A549 (cell line): ENCODE data around the gene SLC30A3. TPM values are rescaled to one million over a fixed set of nuclear protein-coding genes. Genes with fewer than 3 reads are reported as not detected.

Experiments
- ATAC-seq, 2 experiments: fragments of 200-7000 bp in 1 of 2; fragments of >200 bp in 1 of 2; cut with Nextera tagmentation in 1 of 2; cut with Tn5 transposase in 1 of 2; 3 replicates each; pipeline versions ENCODE4 v1.8.0 to v1.9.1; 2018 to 2020; ENCODE audit warnings: mild to moderate bottlenecking in 1 of 2, moderate library complexity in 1 of 2
- CTCF ChIA-PET: fragments of 300-600 bp; sonication (Branson Sonifier 250); formaldehyde crosslinking; extraction: SDS; loops from one replicate; lab custom pipeline; 2021; ENCODE audit warnings: antibody characterized with exemption, inconsistent platforms; lab: Yijun Ruan, JAX
- POLR2A ChIA-PET: fragments of 350-600 bp; formaldehyde crosslinking; extraction: SDS; loops from one replicate; lab custom pipeline; 2021; ENCODE audit warnings: antibody characterized with exemption, inconsistent platforms; lab: Yijun Ruan, JAX
- DNase-seq, 2 experiments: peaks; one replicate each; pipeline versions ENCODE4 v3.0.0 to v3.0.0-alpha.2; 2011 to 2016; ENCODE audit warnings: low read depth in 1 of 2, low spot score in 1 of 2
- FAIRE-seq: peaks from 2 replicates; lab custom pipeline; 2011; peaks lifted over from hg19 to GRCh38; lab: Jason Lieb, UNC
- H3K27ac ChIP-seq, 2 experiments: fragments of >200 bp; sonication (Bioruptor Twin); formaldehyde crosslinking; 3 replicates each; pipeline ENCODE4 v1.5.1; 2016 to 2017
- H3K4me1 ChIP-seq: fragments of >200 bp; sonication (Bioruptor Twin); formaldehyde crosslinking; 3 replicates; pipeline ENCODE4 v1.6.1; 2016
- H3K4me2 ChIP-seq: fragments of >200 bp; sonication (Bioruptor Twin); formaldehyde crosslinking; 3 replicates; pipeline ENCODE4 v1.6.1; 2016
- H3K4me3 ChIP-seq: fragments of >200 bp; sonication (Bioruptor Twin); formaldehyde crosslinking; 3 replicates; pipeline ENCODE4 v1.5.1; 2016
- H3K9me3 ChIP-seq: fragments of >200 bp; sonication (Bioruptor Twin); formaldehyde crosslinking; 3 replicates; pipeline ENCODE4 v1.6.1; 2016
- ATOH8 ChIP-seq: fragments of 250-450 bp; sonication (Bioruptor Pico); IDR thresholded peaks from 2 replicates; pipeline ENCODE4 v1.5.0; 2020; ENCODE audit warnings: low read depth, mild to moderate bottlenecking, moderate library complexity
- BCL3 ChIP-seq: fragments of >200 bp; sonication (Bioruptor Twin); formaldehyde crosslinking; IDR thresholded peaks from 3 replicates; pipeline ENCODE4 v1.6.1; 2016
- BHLHE40 ChIP-seq: IDR thresholded peaks from 2 replicates; pipeline ENCODE4 v1.6.1; 2012; ENCODE audit warnings: low read depth, low read length, inconsistent platforms
- CBX8 ChIP-seq: fragments of 200-600 bp; sonication (generic); IDR thresholded peaks from 2 replicates; pipeline ENCODE4 v1.6.1; 2016
- CEBPB ChIP-seq, 2 experiments: fragments of >200 bp in 1 of 2; sonication (Bioruptor Twin) in 1 of 2; formaldehyde crosslinking in 1 of 2; IDR thresholded peaks; 2 replicates each; pipeline ENCODE4 v1.6.1; 2012 to 2016
- CHD2 ChIP-seq: fragments of 150-350 bp; IDR thresholded peaks from 2 replicates; pipeline ENCODE4 v1.6.1; 2014; ENCODE audit warnings: low read length; ENCODE audit not compliant: partially characterized antibody
- E2F6 ChIP-seq: IDR thresholded peaks from 2 replicates; pipeline ENCODE4 v1.6.1; 2012; ENCODE audit warnings: low read depth, borderline replicate concordance
- EHF ChIP-seq: fragments of 250-450 bp; sonication (Bioruptor Pico); IDR thresholded peaks from 2 replicates; pipeline ENCODE4 v1.5.0; 2020; ENCODE audit warnings: mild to moderate bottlenecking
- EP300 ChIP-seq, 2 experiments: fragments of >200 bp; sonication (Bioruptor Twin); formaldehyde crosslinking; IDR thresholded peaks; 2 replicates in 1 of 2; 3 replicates in 1 of 2; pipeline ENCODE4 v1.6.1; 2016 to 2017
- FOSL2 ChIP-seq, 2 experiments: fragments of 450-650 bp in 1 of 2; fragments of >200 bp in 1 of 2; sonication (Bioruptor Twin) in 1 of 2; formaldehyde crosslinking; IDR thresholded peaks; 2 replicates each; pipeline versions ENCODE4 v1.5.0 to v1.6.1; 2016 to 2020; ENCODE audit warnings: mild to moderate bottlenecking in 1 of 2, moderate library complexity in 1 of 2
- FOXS1 ChIP-seq: fragments of 250-450 bp; sonication (Bioruptor Pico); IDR thresholded peaks from 2 replicates; pipeline ENCODE4 v1.5.0; 2020; ENCODE audit warnings: mild to moderate bottlenecking, moderate library complexity
- HEYL ChIP-seq: fragments of 250-450 bp; sonication (Bioruptor Pico); IDR thresholded peaks from 2 replicates; pipeline ENCODE4 v1.8.0; 2021; ENCODE audit warnings: mild to moderate bottlenecking, moderate library complexity
- HOXB13 ChIP-seq: fragments of 250-450 bp; sonication (Bioruptor Pico); IDR thresholded peaks from 2 replicates; pipeline ENCODE4 v1.5.0; 2020; ENCODE audit warnings: low read depth, mild to moderate bottlenecking, moderate library complexity
- HOXB5 ChIP-seq: fragments of 250-450 bp; sonication (Bioruptor Pico); IDR thresholded peaks from 2 replicates; pipeline ENCODE4 v1.5.0; 2020; ENCODE audit warnings: mild to moderate bottlenecking, moderate library complexity
- JUNB ChIP-seq: fragments of >200 bp; sonication (Bioruptor Twin); formaldehyde crosslinking; IDR thresholded peaks from 2 replicates; pipeline ENCODE4 v1.6.1; 2016
- KDM1A ChIP-seq: fragments of 200-600 bp; sonication (generic); IDR thresholded peaks from 2 replicates; pipeline ENCODE4 v1.6.1; 2016; ENCODE audit warnings: low read depth, mild to moderate bottlenecking
- KDM5A ChIP-seq: fragments of 200-600 bp; sonication (generic); IDR thresholded peaks from 2 replicates; pipeline ENCODE4 v1.6.1; 2016; ENCODE audit warnings: antibody characterized with exemption, mild to moderate bottlenecking
- MAX ChIP-seq: IDR thresholded peaks from 2 replicates; pipeline ENCODE4 v1.6.1; 2012
- MAZ ChIP-seq: fragments of 150-350 bp; IDR thresholded peaks from 2 replicates; pipeline ENCODE4 v1.6.1; 2014; ENCODE audit warnings: antibody characterized with exemption, low read depth, low read length, borderline replicate concordance
- PHF8 ChIP-seq: fragments of 200-600 bp; sonication (generic); IDR thresholded peaks from 2 replicates; pipeline ENCODE4 v1.6.1; 2016; ENCODE audit warnings: low read depth, mild to moderate bottlenecking, antibody characterized with exemption, moderate library complexity, borderline replicate concordance
- POLR2A ChIP-seq: IDR thresholded peaks from 2 replicates; pipeline ENCODE4 v1.6.1; 2012; ENCODE audit warnings: mild to moderate bottlenecking, low read length
- POLR2AphosphoS2 ChIP-seq: conservative IDR thresholded peaks from 2 replicates; pipeline ENCODE4 v1.6.1; 2012; ENCODE audit warnings: low read length, improper control_type of control experiment, inconsistent platforms
- RAD21 ChIP-seq, 2 experiments: fragments of >200 bp in 1 of 2; sonication (Bioruptor Twin) in 1 of 2; formaldehyde crosslinking in 1 of 2; IDR thresholded peaks in 1 of 2; conservative IDR thresholded peaks in 1 of 2; 2 replicates in 1 of 2; 3 replicates in 1 of 2; pipeline ENCODE4 v1.6.1; 2012 to 2018; ENCODE audit warnings: inconsistent platforms in 1 of 2
- RFX5 ChIP-seq: fragments of 450-650 bp; IDR thresholded peaks from 2 replicates; pipeline ENCODE4 v1.7.1; 2014; ENCODE audit warnings: antibody characterized with exemption, mild to moderate bottlenecking, moderate library complexity
- RNF2 ChIP-seq: fragments of 200-600 bp; sonication (generic); IDR thresholded peaks from 2 replicates; pipeline ENCODE4 v1.6.1; 2016; ENCODE audit warnings: low read depth, mild to moderate bottlenecking, antibody characterized with exemption, moderate library complexity, borderline replicate concordance
- SMC3 ChIP-seq: fragments of >200 bp; sonication (Bioruptor Twin); formaldehyde crosslinking; IDR thresholded peaks from 3 replicates; pipeline ENCODE4 v1.6.1; 2018; ENCODE audit warnings: inconsistent platforms
- SREBF2 ChIP-seq: fragments of 450-650 bp; IDR thresholded peaks from 2 replicates; pipeline ENCODE4 v1.6.1; 2014; ENCODE audit warnings: mild to moderate bottlenecking, moderate library complexity
- TFCP2L1 ChIP-seq: fragments of 250-450 bp; sonication (Bioruptor Pico); IDR thresholded peaks from 2 replicates; pipeline ENCODE4 v1.5.0; 2021; ENCODE audit warnings: mild to moderate bottlenecking
- TP53 ChIP-seq: fragments of 250-450 bp; sonication (Bioruptor Pico); IDR thresholded peaks from 2 replicates; pipeline ENCODE4 v1.5.0; 2021; ENCODE audit warnings: mild to moderate bottlenecking, moderate library complexity
- ZFP36 ChIP-seq: fragments of 450-650 bp; IDR thresholded peaks from 2 replicates; pipeline ENCODE4 v1.6.1; 2014; ENCODE audit warnings: borderline replicate concordance; ENCODE audit not compliant: partially characterized antibody
- WGBS: methylation state at CpG from one replicate; pipeline ENCODE4 v1.1.6; 2017; ENCODE audit errors: missing lambda C conversion rate; 5-methylcytosine and 5-hydroxymethylcytosine counted together
- polyA minus RNA-seq: library from RNA; depleted of rRNA, polyadenylated mRNA; stranded (reverse); fragments of >200 nt; gene quantifications from 2 replicates; pipeline ENCODE4 v1.2.3, GENCODE V29; 2011; rRNA and poly(A)+ RNA removed
- polyA plus RNA-seq, 4 experiments: library from polyadenylated mRNA; depleted of rRNA in 3 of 4; stranded (reverse); fragments of >200 nt; fragmentation: RNase III in 1 of 4; extraction: RNeasy Plus Mini Kit Qiagen cat#74134 plus additional on column Dnase treatment in 1 of 4; gene quantifications; 2 replicates in 3 of 4; 3 replicates in 1 of 4; pipeline ENCODE4 v1.2.3, GENCODE V29; 2011 to 2017

Gene SLC30A3
- 0.90 and 0.97 TPM in 2 replicates for polyA plus RNA-seq (2011; rRNA removed)
- polyA plus RNA-seq (2012; cell fraction: cytosol; rRNA removed) = 3.9 and 5.7 TPM in 2 replicates
- polyA plus RNA-seq (2012; cell fraction: nucleus; rRNA removed) = 8.7 TPM in 2 replicates
- 1.6 to 1.9 TPM (median 1.7 TPM) in 3 replicates for polyA plus RNA-seq (2017; fragmentation: RNase III; extraction: RNeasy Plus Mini Kit Qiagen cat#74134 plus additional on column Dnase treatment)
- 0.87 and 0.88 TPM in 2 replicates for polyA minus RNA-seq

- FAIRE-seq = no peak
Observed at GRCh38 chr2:27262379-27263286, at the start of gene SLC30A3. Gene SLC30A3 (minus strand): TSS chr2:27263047. CDS start chr2:27262906, 141 bp downstream.

GRCh38 chr2:27312152-27312551 is 49.3 kb upstream of the SLC30A3 start:
- ATAC-seq (no peak), FAIRE-seq (no peak)
- WGBS = 96% methylated on average over 3 of the region's 3 CpGs

More at GRCh38 chr2:27262379-27263286, at the start of gene SLC30A3:
- ChIA-PET CTCF (interaction anchor here (0.7 to 14.1 kb wide), 15 partner anchors 8 to 165 kb away, joined by 3 to 302 read pairs (median 5); partner anchors contain the start of genes DNAJC5G, TRIM54 and UCN), POLR2A (interaction anchor here (1.1 to 1.4 kb wide), 2 partner anchors 9 to 31 kb away, joined by 4 to 5 read pairs; no protein-coding TSS in a partner anchor)
- no peak for TF ChIP-seq HOXB13 (CRISPR knock-in tag)
- TF ChIP-seq CEBPB (IDR thresholded peaks at IDR 0.05) = no peak
- peak; percentile 95 for TF ChIP-seq CBX8
- TF ChIP-seq HEYL = no peak
- peak; percentile 99 for TF ChIP-seq RNF2
- TF ChIP-seq SREBF2 = no peak
- TF ChIP-seq ZFP36 = peak; percentile 15
- TF ChIP-seq BHLHE40 = no peak
- no peak for TF ChIP-seq JUNB
- no peak for TF ChIP-seq CHD2
- no peak for TF ChIP-seq BCL3
- no peak for TF ChIP-seq RAD21 (conservative IDR thresholded peaks at IDR 0.05 in 1 of 2, IDR thresholded peaks at IDR 0.05 in 1 of 2)
- peak; percentile 30; the same call in 1 of the 2 replicates for TF ChIP-seq POLR2A
- TF ChIP-seq KDM1A = no peak
- TF ChIP-seq RFX5 = no peak
- TF ChIP-seq PHF8 = peak; percentile 48; the same call in 1 of the 2 replicates
- Histone ChIP-seq H3K27ac (peak within 1 kb of the TSS; percentile 65 to 82), H3K4me1 (peaks cover 21% of the 10 kb centered on the region), H3K4me3 (peak within 1 kb of the TSS; percentile 75), H3K4me2 (peak within 1 kb of the TSS; percentile 94), H3K9me3 (no peaks in the 10 kb centered on the region)
- DNase-seq = peak; percentile 64 to 94
- peak; percentile 59 to 81 for ATAC-seq
- 1% methylated on average over 36 of the region's 96 CpGs for WGBS

DNA sequence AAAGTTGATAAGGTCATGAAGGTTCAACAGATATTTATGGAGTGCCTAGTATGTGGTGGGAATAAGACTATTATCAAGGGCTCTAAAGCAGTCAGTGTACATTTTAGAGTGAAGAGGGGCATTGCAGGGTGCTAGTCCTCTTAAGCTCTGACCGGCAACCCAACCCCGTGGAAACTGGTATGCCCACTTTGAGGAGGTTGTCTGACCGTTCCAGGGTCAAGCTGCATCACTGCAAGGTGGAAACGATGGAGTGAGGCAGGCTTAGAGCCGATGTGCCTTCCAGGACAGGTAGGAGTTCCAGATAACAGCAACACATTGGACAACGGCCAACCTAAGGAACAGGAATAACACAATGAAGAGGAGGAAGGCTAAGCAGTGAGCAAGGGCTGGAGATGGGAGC is 46.8 kb upstream of the SLC30A3 start:
- ATAC-seq (no peak), DNase-seq (no peak), FAIRE-seq (no peak)
- Histone ChIP-seq H3K9me3 (no peaks in the 10 kb centered on the region), H3K4me1 (no peaks in the 10 kb centered on the region), H3K4me2 (no peak overlapping the region), H3K4me3 (no peak overlapping the region), H3K27ac (no peak overlapping the region)
- WGBS = 89% methylated on average over 6 of the region's 6 CpGs
- POLR2A ChIA-PET = interaction anchor here (1.1 kb wide), 1 partner anchor 13 kb away, joined by 3 read pairs; no protein-coding TSS in a partner anchor
- TF ChIP-seq HOXB5 (CRISPR knock-in tag) (no peak), FOXS1 (CRISPR knock-in tag) (no peak), ATOH8 (CRISPR knock-in tag) (no peak), SMC3 (no peak), TFCP2L1 (no peak), BHLHE40 (no peak), KDM5A (no peak), MAZ (no peak), EP300 (IDR thresholded peaks at IDR 0.05) (no peak), MAX (no peak), RFX5 (no peak), POLR2A (no peak), KDM1A (no peak), EHF (CRISPR knock-in tag) (no peak), E2F6 (no peak), RNF2 (no peak), ZFP36 (no peak), TP53 (CRISPR knock-in tag) (no peak)
- CTCF ChIA-PET = interaction anchor here (0.7 to 4.6 kb wide), 6 partner anchors 8 to 60 kb away, joined by 3 to 25 read pairs (median 13); partner anchors contain the start of genes SLC30A3 and TRIM54

More at GRCh38 chr2:27312152-27312551, 49.3 kb upstream of the SLC30A3 start:
- no peaks in the 10 kb centered on the region for H3K9me3 ChIP-seq
- ChIA-PET CTCF (interaction anchor here (0.9 to 12.8 kb wide), 8 partner anchors 9 to 370 kb away, joined by 3 to 171 read pairs (median 4); partner anchors contain the start of gene TRIM54), POLR2A (no interaction called here)
- H3K4me2 ChIP-seq = no peak overlapping the region
- DNase-seq = no peak
- H3K27ac ChIP-seq = no peak overlapping the region
- no peak overlapping the region for H3K4me3 ChIP-seq
- no peak for TF ChIP-seq POLR2AphosphoS2
- TF ChIP-seq BHLHE40 = no peak
- TF ChIP-seq FOSL2 (IDR thresholded peaks at IDR 0.05) = no peak
- no peak for TF ChIP-seq FOSL2 (CRISPR knock-in tag; IDR thresholded peaks at IDR 0.05)
- H3K4me1 ChIP-seq = no peaks in the 10 kb centered on the region
